HG03139 (cell line): ENCODE data around the gene FGF19.

Experiments used
- ATAC-seq: cut with Tn5 transposase; IDR thresholded peaks from one replicate; pipeline ENCODE4 v1.9.1; 2021; ENCODE audit not compliant: unreplicated experiment

Gene FGF19

DNA sequence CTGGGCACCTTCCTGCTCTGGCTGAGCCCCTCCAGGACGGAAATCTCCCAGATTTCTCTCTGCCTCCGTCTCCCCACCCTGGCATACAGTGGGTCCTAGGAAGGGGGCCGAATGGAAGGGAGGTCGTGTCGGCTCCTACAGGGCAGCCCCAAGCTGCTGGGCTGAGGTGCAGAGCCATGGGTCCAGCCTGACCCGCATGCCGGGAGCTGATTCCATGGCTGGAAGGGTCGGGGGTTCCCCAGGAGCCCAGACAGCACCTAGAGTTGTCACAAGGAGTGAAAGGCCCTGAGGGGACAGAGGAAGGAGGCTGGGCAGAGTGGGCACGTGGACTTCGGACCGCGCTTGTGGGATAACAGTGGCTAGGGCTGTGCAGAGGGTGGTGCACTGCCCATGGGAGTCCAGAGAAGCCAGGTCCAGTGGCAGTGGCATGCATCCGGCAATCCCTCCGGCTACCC, 46.3 kb downstream of the FGF19 start:
- no peak for ATAC-seq

- no peak for ATAC-seq
These were observed 47.0 kb downstream of the FGF19 start for GRCh38 chr11:69656536-69657455.

DNA sequence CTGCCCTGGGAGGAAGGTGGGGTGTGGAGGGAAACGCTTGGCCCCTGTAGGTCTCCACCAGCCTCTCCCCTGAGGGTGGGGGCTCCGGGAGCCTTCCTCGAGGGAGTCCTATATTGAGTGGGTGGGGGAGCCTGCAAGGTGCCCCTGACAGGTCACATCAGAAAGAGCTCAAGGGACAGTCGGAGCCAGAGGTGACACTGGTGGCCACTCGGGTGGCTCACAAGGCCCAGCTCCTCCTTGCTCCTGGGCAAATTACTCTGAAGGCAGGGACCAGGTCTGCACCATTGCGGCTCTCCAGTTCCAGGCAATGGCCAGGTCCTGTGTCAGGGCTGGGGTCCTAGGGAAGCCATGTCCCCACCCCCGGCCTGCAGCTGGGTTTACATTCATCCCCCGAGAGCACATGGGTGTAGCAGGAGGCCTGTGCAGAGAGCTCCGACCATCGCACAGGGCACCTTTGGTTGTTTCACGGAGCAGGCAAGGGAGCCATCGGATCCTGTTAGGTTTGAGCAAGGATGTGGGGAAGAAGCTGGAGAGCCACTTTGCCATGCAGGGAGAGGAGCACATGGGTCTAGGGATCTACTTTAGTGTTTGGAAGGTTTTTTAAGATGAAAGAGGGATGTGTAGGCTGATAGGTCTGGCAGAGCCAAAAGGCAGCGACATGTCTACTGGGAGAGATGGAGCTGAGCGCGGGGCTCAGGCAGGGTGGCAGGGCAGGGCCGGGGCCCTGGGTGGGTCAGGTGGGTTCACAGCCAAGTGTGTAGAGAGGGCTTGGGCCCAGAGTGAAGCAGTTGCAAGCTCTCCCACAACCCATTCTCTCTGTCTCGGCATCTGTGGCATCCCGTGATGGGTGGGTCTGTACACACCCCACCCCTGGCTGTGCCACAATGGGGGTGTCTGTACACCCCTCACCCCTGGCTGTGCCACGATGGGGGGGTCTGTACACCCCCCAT, 48.1 kb downstream of the FGF19 start:
- ATAC-seq: no peak

DNA sequence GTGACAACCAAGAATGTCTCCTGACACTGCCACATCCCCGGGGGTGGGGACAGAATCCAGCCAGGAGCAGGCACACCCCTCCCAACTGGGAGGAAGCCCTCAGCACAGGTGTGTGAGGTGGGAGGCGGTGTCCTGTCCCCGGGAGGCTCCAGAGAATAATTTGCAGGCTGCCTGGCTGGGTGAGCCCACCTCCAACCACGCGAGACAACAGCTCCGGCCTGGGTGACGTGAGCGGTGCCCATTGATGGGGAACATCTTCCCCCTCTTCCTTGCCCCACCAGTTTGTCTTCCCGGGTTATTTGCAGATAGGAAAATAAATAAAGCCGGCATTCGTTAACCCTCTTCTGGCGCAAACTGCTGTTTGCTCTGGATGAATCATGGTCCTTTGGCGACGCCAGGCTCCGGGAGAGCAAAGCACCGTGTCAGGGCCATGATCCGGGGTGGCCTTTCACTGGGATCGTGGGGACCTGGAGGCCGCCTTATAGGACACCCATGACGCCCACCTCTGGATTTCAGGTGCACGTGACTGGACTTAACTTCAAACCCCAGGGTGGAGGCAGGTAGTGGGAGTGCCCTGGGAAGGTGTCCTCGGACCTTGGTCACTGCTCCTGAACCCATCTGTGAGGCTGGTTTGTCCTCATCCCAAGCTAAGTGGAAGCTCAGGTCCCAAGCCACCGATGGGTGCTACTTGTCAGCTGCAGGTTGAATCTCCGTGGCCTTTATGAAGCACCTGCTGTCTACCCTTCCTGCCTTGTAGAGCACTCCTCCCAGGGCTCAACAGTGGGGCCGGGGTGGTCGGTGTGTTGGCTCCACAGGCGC, 49.0 kb downstream of the FGF19 start:
- ATAC-seq: no peak

DNA sequence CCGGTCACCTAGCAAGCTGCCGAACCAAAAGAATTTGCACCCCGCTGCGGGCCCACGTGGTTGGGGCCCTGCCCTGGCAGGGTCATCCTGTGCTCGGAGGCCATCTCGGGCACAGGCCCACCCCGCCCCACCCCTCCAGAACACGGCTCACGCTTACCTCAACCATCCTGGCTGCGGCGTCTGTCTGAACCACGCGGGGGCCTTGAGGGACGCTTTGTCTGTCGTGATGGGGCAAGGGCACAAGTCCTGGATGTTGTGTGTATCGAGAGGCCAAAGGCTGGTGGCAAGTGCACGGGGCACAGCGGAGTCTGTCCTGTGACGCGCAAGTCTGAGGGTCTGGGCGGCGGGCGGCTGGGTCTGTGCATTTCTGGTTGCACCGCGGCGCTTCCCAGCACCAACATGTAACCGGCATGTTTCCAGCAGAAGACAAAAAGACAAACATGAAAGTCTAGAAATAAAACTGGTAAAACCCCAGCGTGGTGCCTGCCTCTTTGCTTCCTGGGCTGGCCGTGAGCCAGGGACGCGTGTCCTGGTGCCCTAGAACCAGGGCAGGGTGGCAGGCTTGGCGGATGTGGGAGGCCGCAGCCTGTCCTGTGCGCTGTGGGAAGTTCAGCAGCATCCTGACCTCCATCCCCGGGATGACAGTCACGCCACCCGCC, 49.7 kb downstream of the FGF19 start:
- no peak for ATAC-seq

DNA sequence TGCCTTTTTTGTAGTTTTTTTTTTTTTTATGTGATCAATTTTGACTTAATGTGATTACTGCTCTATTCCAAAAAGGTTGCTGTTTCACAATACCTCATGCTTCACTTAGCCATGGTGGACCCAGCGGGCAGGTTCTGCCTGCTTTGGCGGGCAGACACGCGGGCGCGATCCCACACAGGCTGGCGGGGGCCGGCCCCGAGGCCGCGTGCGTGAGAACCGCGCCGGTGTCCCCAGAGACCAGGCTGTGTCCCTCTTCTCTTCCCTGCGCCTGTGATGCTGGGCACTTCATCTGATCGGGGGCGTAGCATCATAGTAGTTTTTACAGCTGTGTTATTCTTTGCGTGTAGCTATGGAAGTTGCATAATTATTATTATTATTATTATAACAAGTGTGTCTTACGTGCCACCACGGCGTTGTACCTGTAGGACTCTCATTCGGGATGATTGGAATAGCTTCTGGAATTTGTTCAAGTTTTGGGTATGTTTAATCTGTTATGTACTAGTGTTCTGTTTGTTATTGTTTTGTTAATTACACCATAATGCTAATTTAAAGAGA, 50.3 kb downstream of the FGF19 start:
- no peak for ATAC-seq

DNA sequence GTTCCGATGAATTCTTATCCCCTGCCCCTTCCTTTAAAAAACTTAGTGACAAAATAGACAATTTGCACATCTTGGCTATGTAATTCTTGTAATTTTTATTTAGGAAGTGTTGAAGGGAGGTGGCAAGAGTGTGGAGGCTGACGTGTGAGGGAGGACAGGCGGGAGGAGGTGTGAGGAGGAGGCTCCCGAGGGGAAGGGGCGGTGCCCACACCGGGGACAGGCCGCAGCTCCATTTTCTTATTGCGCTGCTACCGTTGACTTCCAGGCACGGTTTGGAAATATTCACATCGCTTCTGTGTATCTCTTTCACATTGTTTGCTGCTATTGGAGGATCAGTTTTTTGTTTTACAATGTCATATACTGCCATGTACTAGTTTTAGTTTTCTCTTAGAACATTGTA, 50.8 kb downstream of the FGF19 start:
- no peak for ATAC-seq

GRCh38 chr11:69651834-69652620, 51.8 kb downstream of the FGF19 start:
- no peak for ATAC-seq

- no peak for ATAC-seq
These were observed 52.9 kb downstream of the FGF19 start for GRCh38 chr11:69650832-69651344.

GRCh38 chr11:69650081-69650831, 53.6 kb downstream of the FGF19 start:
- ATAC-seq: no peak

GRCh38 chr11:69649576-69649900, 54.3 kb downstream of the FGF19 start:
- no peak for ATAC-seq

GRCh38 chr11:69648679-69649575, 54.9 kb downstream of the FGF19 start:
- no peak for ATAC-seq
